ENCODE results near the gene ODC1.

GRCh38 chr2:10428355-10428754 is 19.8 kb downstream of the ODC1 start:
- TF ChIP-seq CTCF (IDR thresholded peaks at IDR 0.05; ENCODE audit: insufficient read depth, low read depth, low read length) (no peak), EZH2 (IDR thresholded peaks at IDR 0.05; ENCODE audit: insufficient read depth, low read length) (no peak)

Data from astrocyte (in vitro differentiated cells and primary cell).